K562 treated with DMSO at 1 percent for 4 hours (cell line): ENCODE results near the gene SUOX. TPM values are rescaled to one million over a fixed set of nuclear protein-coding genes. Genes with fewer than 3 reads are reported as not detected.

ENCODE experiments used
- total RNA-seq: library from RNA; unstranded; fragments of 300-600 nt; gene quantifications from 2 replicates; pipeline ENCODE4 v1.2.3, GENCODE V29; 2022; ENCODE audit not compliant: insufficient read depth

The SUOX gene
- total RNA-seq = 13.9 and 18.6 TPM in 2 replicates

GRCh38 chr12:55996715-55997534, at the start of gene SUOX:
Gene SUOX, plus strand, starts transcription at chr12:55997276. Its CDS starts 4,946 bp downstream, at chr12:56002222.

DNA sequence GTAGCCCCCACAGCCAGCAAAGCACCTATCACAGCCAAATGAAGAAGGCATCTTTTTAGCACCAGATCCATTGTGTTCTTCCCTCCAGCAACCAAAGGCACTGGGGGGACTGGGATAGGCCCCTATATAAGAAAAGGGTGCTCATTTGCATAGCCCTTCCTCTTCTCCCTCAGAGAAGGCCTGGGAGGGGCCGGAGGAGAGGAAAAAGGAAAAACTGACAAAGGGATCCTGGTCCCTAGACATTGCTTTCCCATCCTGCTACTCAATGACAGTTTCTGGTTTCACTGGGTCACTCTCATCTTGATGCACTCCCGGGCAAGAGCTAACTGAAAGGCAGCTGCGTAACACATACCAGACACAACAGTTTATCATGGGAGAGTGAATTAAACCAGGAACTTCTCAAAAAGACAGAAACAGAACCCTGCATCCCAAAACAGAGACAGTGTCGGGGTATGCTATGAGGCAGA, 31.1 kb upstream of the SUOX start, which contains the start of gene PMEL:
Gene PMEL, minus strand, starts transcription at position 102 of the 467 bp plus-strand sequence. Its CDS starts 31 bp downstream, at position 71.

DNA sequence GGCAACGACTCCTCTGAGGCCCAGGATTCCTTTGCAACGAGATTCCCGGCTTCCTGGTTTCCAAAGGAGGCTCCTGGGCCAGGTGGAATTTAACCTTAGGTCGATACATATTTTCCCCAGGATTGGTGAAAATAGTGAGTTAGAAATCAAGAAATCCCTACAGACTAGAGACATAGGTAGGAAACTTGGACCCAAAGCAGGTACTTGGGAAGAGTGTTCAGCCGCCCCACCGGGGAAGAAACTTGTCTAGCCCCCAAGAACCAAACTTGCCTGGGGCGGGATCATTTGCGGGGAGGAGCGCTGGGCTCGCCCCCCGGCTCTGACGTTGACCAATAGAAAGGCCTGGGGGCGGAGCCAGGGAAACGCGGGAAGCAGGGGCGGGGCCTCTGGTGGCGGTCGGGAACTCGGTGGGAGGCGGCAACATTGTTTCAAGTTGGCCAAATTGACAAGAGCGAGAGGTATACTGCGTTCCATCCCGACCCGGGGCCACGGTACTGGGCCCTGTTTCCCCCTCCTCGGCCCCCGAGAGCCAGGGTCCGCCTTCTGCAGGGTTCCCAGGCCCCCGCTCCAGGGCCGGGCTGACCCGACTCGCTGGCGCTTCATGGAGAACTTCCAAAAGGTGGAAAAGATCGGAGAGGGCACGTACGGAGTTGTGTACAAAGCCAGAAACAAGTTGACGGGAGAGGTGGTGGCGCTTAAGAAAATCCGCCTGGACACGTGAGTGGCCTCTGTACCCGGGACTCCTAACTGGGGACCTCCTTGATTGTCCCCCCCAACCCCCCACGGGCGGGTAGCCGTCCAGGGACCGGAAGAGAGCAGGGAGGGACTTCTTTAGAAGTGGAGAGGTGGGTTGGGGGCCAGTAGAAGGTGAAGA, 30.4 kb upstream of the SUOX start, which contains the start of gene CDK2:
Gene CDK2, plus strand, starts transcription at position 423 of the 874 bp plus-strand sequence. Its CDS starts 179 bp downstream, at position 602.

GRCh38 chr12:55973599-55974307, 23.3 kb upstream of the SUOX start, which contains the start of gene RAB5B:
Gene RAB5B, plus strand, starts transcription at chr12:55974078. Its CDS starts 12,883 bp downstream, at chr12:55986961.

GRCh38 chr12:56020423-56021184, 23.5 kb downstream of the SUOX start, which contains the start of gene IKZF4:
Gene IKZF4, plus strand, starts transcription at chr12:56021043. Its CDS starts 451 bp downstream, at chr12:56021494.

GRCh38 chr12:56041552-56042429, 44.7 kb downstream of the SUOX start, which contains the start of gene RPS26:
Gene RPS26, plus strand, starts transcription at chr12:56041918. Its CDS starts 249 bp downstream, at chr12:56042167.

Other genes with a start within 250 kb of the SUOX start
- gene SARNP, start 179.6 kb upstream of the SUOX start, total RNA-seq = 85.8 and 102 TPM in 2 replicates
- gene ORMDL2, start 179.2 kb upstream of the SUOX start, total RNA-seq = 9.1 and 13.5 TPM in 2 replicates
- 9.9 and 12.9 TPM in 2 replicates for gene DNAJC14, start 167.7 kb upstream of the SUOX start, total RNA-seq
- gene MMP19, start 154.3 kb upstream of the SUOX start, total RNA-seq = 0.93 and 1.1 TPM in 2 replicates
- 29.5 and 32.9 TPM in 2 replicates for gene PYM1, start 69.4 kb upstream of the SUOX start, total RNA-seq
- 8.3 and 12.0 TPM in 2 replicates for gene DGKA, start 66.1 kb upstream of the SUOX start, total RNA-seq
- 3.4 and 4.0 TPM in 2 replicates for gene PMEL, start 31.2 kb upstream of the SUOX start, total RNA-seq
- 80.9 and 130 TPM in 2 replicates for gene CDK2, start 30.4 kb upstream of the SUOX start, total RNA-seq
- gene RAB5B, start 23.2 kb upstream of the SUOX start, total RNA-seq = 25.8 and 33.8 TPM in 2 replicates
- gene IKZF4, start 23.8 kb downstream of the SUOX start, total RNA-seq = 11.4 and 12.3 TPM in 2 replicates
- gene RPS26, start 44.6 kb downstream of the SUOX start, total RNA-seq = 352 and 360 TPM in 2 replicates
- 6.1 and 6.8 TPM in 2 replicates for gene ERBB3, start 82.9 kb downstream of the SUOX start, total RNA-seq
- gene PA2G4, start 107.3 kb downstream of the SUOX start, total RNA-seq = 175 and 187 TPM in 2 replicates
- gene RPL41, start 119.4 kb downstream of the SUOX start, total RNA-seq = 4,679 and 5,235 TPM in 2 replicates
- gene ZC3H10, start 121.0 kb downstream of the SUOX start, total RNA-seq = 1.8 and 1.9 TPM in 2 replicates
- 167 and 178 TPM in 2 replicates for gene ESYT1, start 131.0 kb downstream of the SUOX start, total RNA-seq
- 61.3 and 61.4 TPM in 2 replicates for gene MYL6B, start 155.3 kb downstream of the SUOX start, total RNA-seq
- 924 and 1,005 TPM in 2 replicates for gene MYL6, start 161.1 kb downstream of the SUOX start, total RNA-seq
- gene SMARCC2, start 192.2 kb downstream of the SUOX start, total RNA-seq = 60.1 and 67.3 TPM in 2 replicates
- 35.0 and 40.3 TPM in 2 replicates for gene RNF41, start 224.6 kb downstream of the SUOX start, total RNA-seq
- 40.6 and 44.3 TPM in 2 replicates for gene NABP2, start 227.1 kb downstream of the SUOX start, total RNA-seq
- not detected in 2 replicates for gene SLC39A5, start 232.8 kb downstream of the SUOX start, total RNA-seq